Femur (tissue), 1 donor: ENCODE results near the gene ZNF746.
"Not testable (repeated sequence)": the region's sequence is repeated elsewhere in the genome, so short reads cannot be mapped to it uniquely, and the experiment has no call there.

ENCODE experiments used
- DNase-seq: peaks from one replicate; pipeline ENCODE4 v3.0.0-alpha.2; 2017

The ZNF746 gene

GRCh38 chr7:149497467-149498261 is at the start of gene ZNF746:
Gene ZNF746, minus strand, starts transcription at chr7:149497809. Its CDS starts 273 bp downstream, at chr7:149497536.
- peak; percentile 86 for DNase-seq

GRCh38 chr7:149547126-149547525 is 49.5 kb upstream of the ZNF746 start:
- DNase-seq: no peak

- DNase-seq: no peak
Observed at GRCh38 chr7:149546331-149546730, 48.7 kb upstream of the ZNF746 start.

GRCh38 chr7:149544028-149544427 is 46.4 kb upstream of the ZNF746 start:
- DNase-seq: no peak

- DNase-seq: no peak
Observed at GRCh38 chr7:149532654-149533053, 35.0 kb upstream of the ZNF746 start.

GRCh38 chr7:149529136-149529718 is 31.6 kb upstream of the ZNF746 start:
- no peak for DNase-seq

GRCh38 chr7:149527414-149527813 is 29.8 kb upstream of the ZNF746 start:
- no peak for DNase-seq

- no peak for DNase-seq
Observed at GRCh38 chr7:149525280-149525679, 27.7 kb upstream of the ZNF746 start.

GRCh38 chr7:149524394-149524793 is 26.8 kb upstream of the ZNF746 start:
- no peak for DNase-seq

- DNase-seq: no peak
Observed at GRCh38 chr7:149510248-149510647, 12.6 kb upstream of the ZNF746 start.

- DNase-seq: no peak
Observed at GRCh38 chr7:149509774-149510173, 12.2 kb upstream of the ZNF746 start.

- DNase-seq: no peak
Observed at GRCh38 chr7:149505551-149505950, 7.9 kb upstream of the ZNF746 start.

GRCh38 chr7:149501651-149502050 is 4.0 kb upstream of the ZNF746 start:
- DNase-seq: no peak

- no peak for DNase-seq
Observed at GRCh38 chr7:149500910-149501309, 3.3 kb upstream of the ZNF746 start.

GRCh38 chr7:149500201-149500600 is 2.6 kb upstream of the ZNF746 start:
- DNase-seq: no peak

GRCh38 chr7:149498811-149499210 is 1.2 kb upstream of the ZNF746 start:
- DNase-seq: no peak

GRCh38 chr7:149496642-149497391 is 792 bp downstream of the ZNF746 start:
- peak; percentile 65 for DNase-seq

- DNase-seq: peak; percentile 83
Observed at GRCh38 chr7:149495785-149496641, 1.6 kb downstream of the ZNF746 start.

- no peak for DNase-seq
Observed at GRCh38 chr7:149494738-149495368, 2.8 kb downstream of the ZNF746 start.

- not testable (repeated sequence) for DNase-seq
Observed at GRCh38 chr7:149493975-149494374, 3.6 kb downstream of the ZNF746 start.

GRCh38 chr7:149493366-149493765 is 4.2 kb downstream of the ZNF746 start:
- no peak for DNase-seq

GRCh38 chr7:149490083-149490760 is 7.4 kb downstream of the ZNF746 start:
- no peak for DNase-seq
